ENCODE data around the gene CTR9.
A peak's percentile ranks its signal among the peaks of the same experiment; 100 is the strongest.
"Not testable (repeated sequence)": the region's sequence is repeated elsewhere in the genome, so short reads cannot be mapped to it uniquely, and the experiment has no call there.

The CTR9 gene

GRCh38 chr11:10785146-10785474 is 34.1 kb downstream of the CTR9 start:
- DNase-seq, result no peak

- no peak for DNase-seq
Observed at GRCh38 chr11:10786451-10786850, 35.4 kb downstream of the CTR9 start.

- DNase-seq, result peak; percentile 57 to 71
Observed at GRCh38 chr11:10792385-10793068, 41.5 kb downstream of the CTR9 start.

- no peak for DNase-seq
Observed at GRCh38 chr11:10793470-10794255, 42.6 kb downstream of the CTR9 start.

GRCh38 chr11:10796191-10796590 is 45.1 kb downstream of the CTR9 start:
- no peak for DNase-seq

- DNase-seq, result no peak
Observed at GRCh38 chr11:10797001-10797400, 46.0 kb downstream of the CTR9 start.

GRCh38 chr11:10797531-10797930 is 46.5 kb downstream of the CTR9 start:
- no peak for DNase-seq

GRCh38 chr11:10798330-10798928 is 47.4 kb downstream of the CTR9 start:
- DNase-seq, result no peak

- no peak for DNase-seq
Observed at GRCh38 chr11:10800292-10800691, 49.2 kb downstream of the CTR9 start.

GRCh38 chr11:10803676-10804075 is 52.6 kb downstream of the CTR9 start:
- no peak for DNase-seq

- DNase-seq, result no peak
Observed at GRCh38 chr11:10805741-10806140, 54.7 kb downstream of the CTR9 start.

GRCh38 chr11:10806206-10806605 is 55.2 kb downstream of the CTR9 start:
- no peak for DNase-seq

- peak in 1 of 2 donors; percentile 52 for DNase-seq
Observed at GRCh38 chr11:10807493-10808234, 56.6 kb downstream of the CTR9 start.

GRCh38 chr11:10808235-10808552 is 57.1 kb downstream of the CTR9 start:
- no peak for DNase-seq

GRCh38 chr11:10808553-10809372 is 57.7 kb downstream of the CTR9 start, which contains the start of gene EIF4G2:
Gene EIF4G2, minus strand, starts transcription at chr11:10808926.
- peak; percentile 92 to 99 for DNase-seq

GRCh38 chr11:10809373-10810160 is 58.5 kb downstream of the CTR9 start:
- DNase-seq, result no peak

GRCh38 chr11:10813945-10814344 is 62.9 kb downstream of the CTR9 start:
- no peak for DNase-seq

- DNase-seq, result no peak
Observed at GRCh38 chr11:10818594-10818993, 67.5 kb downstream of the CTR9 start.

GRCh38 chr11:10822491-10822890 is 71.4 kb downstream of the CTR9 start:
- not testable (repeated sequence) for DNase-seq

GRCh38 chr11:10823152-10823579 is 72.1 kb downstream of the CTR9 start:
- DNase-seq, result peak in 1 of 2 donors; percentile 48

- DNase-seq, result peak in 1 of 2 donors; percentile 65
Observed at GRCh38 chr11:10824888-10825287, 73.8 kb downstream of the CTR9 start.

GRCh38 chr11:10828402-10828801 is 77.4 kb downstream of the CTR9 start:
- DNase-seq, result no peak
